Fibroblast of lung (primary cell): ENCODE results near the gene VSTM2B. TPM values are rescaled to one million over a fixed set of nuclear protein-coding genes. Genes with fewer than 3 reads are reported as not detected.

ENCODE experiments used
- DNase-seq, 2 donors: peaks; one replicate each; pipeline versions ENCODE4 v3.0.0 to v3.0.0-alpha.2; 2010; ENCODE audit warnings: low read depth in 2 of 2
- H2AFZ ChIP-seq: 2 replicates; pipeline ENCODE4 v1.5.1; 2012; ENCODE audit warnings: low read length, control low read depth, inconsistent platforms
- H3K27ac ChIP-seq: 2 replicates; pipeline ENCODE4 v1.5.1; 2011; ENCODE audit warnings: low read length, control low read depth; ENCODE audit not compliant: insufficient read depth
- H3K27me3 ChIP-seq: 2 replicates; pipeline ENCODE4 v1.5.1; 2011; ENCODE audit warnings: mild to moderate bottlenecking, low read length; ENCODE audit not compliant: control insufficient read depth, insufficient read depth
- H3K36me3 ChIP-seq: 2 replicates; pipeline ENCODE4 v1.5.1; 2011; ENCODE audit warnings: low read length; ENCODE audit not compliant: control insufficient read depth, insufficient read depth
- H3K4me1 ChIP-seq: 2 replicates; pipeline ENCODE4 v1.5.1; 2011; ENCODE audit warnings: low read length; ENCODE audit not compliant: control insufficient read depth, insufficient read depth; ENCODE audit errors: extremely low read depth
- H3K4me2 ChIP-seq: 2 replicates; pipeline ENCODE4 v1.5.1; 2011; ENCODE audit warnings: low read length, control low read depth; ENCODE audit not compliant: insufficient read depth; ENCODE audit errors: extremely low read depth
- H3K4me3 ChIP-seq, 4 experiments: fragments of 200-600 bp in 1 of 4; sonication (generic) in 1 of 4; replicated peaks in 1 of 4; 2 replicates each; pipeline ENCODE4 v1.5.1; 2011 to 2016; ENCODE audit warnings: low read length in 4 of 4, low read depth in 3 of 4, mild to moderate bottlenecking in 3 of 4, control low read depth in 2 of 4, inconsistent platforms in 1 of 4, mixed read lengths in 1 of 4; ENCODE audit not compliant: insufficient read depth in 1 of 4; ENCODE audit errors: control extremely low read depth in 1 of 4
- H3K79me2 ChIP-seq: 2 replicates; pipeline ENCODE4 v1.5.1; 2012; ENCODE audit warnings: mild to moderate bottlenecking, low read length, inconsistent platforms; ENCODE audit not compliant: control insufficient read depth, insufficient read depth
- H3K9ac ChIP-seq: 2 replicates; pipeline ENCODE4 v1.5.1; 2011; ENCODE audit warnings: mild to moderate bottlenecking, low read length, control low read depth; ENCODE audit not compliant: insufficient read depth
- H3K9me3 ChIP-seq: 2 replicates; pipeline ENCODE4 v1.5.1; 2012; ENCODE audit warnings: low read depth, low read length; ENCODE audit not compliant: control insufficient read depth, insufficient read depth
- H4K20me1 ChIP-seq: 2 replicates; pipeline ENCODE4 v1.5.1; 2011; ENCODE audit warnings: low read length; ENCODE audit not compliant: control insufficient read depth, insufficient read depth; ENCODE audit errors: extremely low read depth
- CTCF ChIP-seq, 2 donors: IDR thresholded peaks in 1 of 2; conservative IDR thresholded peaks in 1 of 2; 1 replicate in 1 of 2; 2 replicates in 1 of 2; pipeline ENCODE4 v1.5.1; 2011 to 2012; ENCODE audit warnings: low read length in 2 of 2, control low read depth in 1 of 2, inconsistent platforms in 1 of 2, low read depth in 1 of 2, mild to moderate bottlenecking in 1 of 2
- EZH2 ChIP-seq: IDR thresholded peaks from 2 replicates; pipeline ENCODE4 v1.5.1; 2012; ENCODE audit warnings: low read length, control low read depth, mild to moderate bottlenecking; ENCODE audit errors: missing control alignments
- polyA plus RNA-seq, 2 donors: library from polyadenylated mRNA; depleted of rRNA in 1 of 2; stranded (reverse) in 1 of 2; unstranded in 1 of 2; fragments of >200 nt; gene quantifications; 2 replicates each; pipeline ENCODE4 v1.2.1, GENCODE V29; 2011 to 2012; ENCODE audit warnings: missing spikeins in 1 of 2
- total RNA-seq: library from RNA; depleted of rRNA; stranded (reverse); fragments of >200 nt; gene quantifications from 2 replicates; pipeline ENCODE4 v1.2.1, GENCODE V29; 2014

VSTM2B gene
- total and polyA plus RNA-seq, 2 donors (not counting 1 experiment from before 2014, with no cell fraction given): not detected

- no peaks in the 10 kb centered on the region for H4K20me1 ChIP-seq
- H3K4me1 ChIP-seq: no peaks in the 10 kb centered on the region
- H3K9me3 ChIP-seq: no peaks in the 10 kb centered on the region
- no peaks in the 10 kb centered on the region for H3K36me3 ChIP-seq
- DNase-seq: no peak
- no peak overlapping the region for H3K4me2 ChIP-seq
- H3K9ac ChIP-seq: no peak overlapping the region
- H3K27me3 ChIP-seq: no peaks in the 10 kb centered on the region
- H3K4me3 ChIP-seq: no peak overlapping the region
- H3K79me2 ChIP-seq: no peaks in the 10 kb centered on the region
- H2AFZ ChIP-seq: no peak overlapping the region
- H3K27ac ChIP-seq: no peak overlapping the region
- no peak for TF ChIP-seq EZH2
- TF ChIP-seq CTCF (conservative IDR thresholded peaks at IDR 0.05 in 1 of 2, IDR thresholded peaks at IDR 0.05 in 1 of 2; ENCODE audit: low read depth in 1 of 2, low read length in 2 of 2): no peak
These were observed 42.5 kb downstream of the VSTM2B start for GRCh38 chr19:29568036-29569025.

DNA sequence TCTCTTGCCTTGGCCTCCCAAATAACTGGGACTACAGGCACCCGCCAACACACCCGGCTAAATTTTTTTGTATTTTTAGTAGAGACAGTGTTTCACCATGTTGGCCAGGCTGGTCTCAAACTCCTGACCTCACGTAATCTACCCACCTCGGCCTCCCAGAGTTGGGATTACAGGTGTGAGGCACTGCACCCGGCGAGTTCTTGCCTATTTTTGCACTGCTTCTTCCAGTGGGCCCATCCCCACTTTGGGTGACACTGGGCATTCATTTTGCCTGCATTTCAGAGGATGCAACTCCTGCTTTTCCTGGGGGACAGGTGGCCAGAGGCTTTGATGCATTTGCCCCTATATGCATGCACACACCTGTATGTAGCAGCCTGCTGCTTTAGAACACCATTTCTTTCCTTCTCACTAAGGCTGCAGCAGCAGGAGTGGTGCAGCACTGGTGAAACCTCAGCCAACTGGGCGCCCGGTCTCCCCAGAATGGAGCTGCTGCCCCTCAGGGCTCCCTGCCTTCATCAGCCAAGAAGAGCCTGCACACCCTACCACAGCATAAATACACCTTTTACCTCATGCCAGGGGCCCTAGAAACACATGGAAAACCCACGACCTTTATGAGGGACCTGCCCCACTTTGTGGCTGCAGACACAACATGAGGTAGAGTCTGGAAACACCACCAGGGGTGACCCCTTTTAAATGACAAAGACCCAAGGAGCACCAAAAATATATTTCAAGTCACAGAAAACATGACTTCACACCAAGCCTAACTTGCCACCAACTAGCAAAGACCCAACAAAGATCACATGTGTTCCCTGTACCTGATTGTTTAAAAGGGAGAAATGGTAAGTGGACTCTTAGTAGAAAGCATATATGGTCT is 43.5 kb downstream of the VSTM2B start:
- Histone ChIP-seq H3K36me3 (no peaks in the 10 kb centered on the region), H3K4me1 (no peaks in the 10 kb centered on the region), H3K27me3 (no peaks in the 10 kb centered on the region), H3K4me2 (no peak overlapping the region), H3K79me2 (no peaks in the 10 kb centered on the region), H2AFZ (no peak overlapping the region), H3K4me3 (no peak overlapping the region), H3K9me3 (no peaks in the 10 kb centered on the region), H4K20me1 (no peaks in the 10 kb centered on the region), H3K9ac (no peak overlapping the region), H3K27ac (no peak overlapping the region)
- TF ChIP-seq EZH2: no peak
- no peak for TF ChIP-seq CTCF (conservative IDR thresholded peaks at IDR 0.05 in 1 of 2, IDR thresholded peaks at IDR 0.05 in 1 of 2; ENCODE audit: low read depth in 1 of 2, low read length in 2 of 2)
- DNase-seq: no peak

- no peaks in the 10 kb centered on the region for H3K27me3 ChIP-seq
- H3K79me2 ChIP-seq: no peaks in the 10 kb centered on the region
These were observed 45.4 kb downstream of the VSTM2B start for GRCh38 chr19:29571181-29571580.

More at GRCh38 chr19:29571181-29571580, 45.4 kb downstream of the VSTM2B start:
- no peak overlapping the region for H3K4me3 ChIP-seq
- no peaks in the 10 kb centered on the region for H3K4me1 ChIP-seq
- TF ChIP-seq EZH2: no peak
- no peak for TF ChIP-seq CTCF (conservative IDR thresholded peaks at IDR 0.05 in 1 of 2, IDR thresholded peaks at IDR 0.05 in 1 of 2; ENCODE audit: low read depth in 1 of 2, low read length in 2 of 2)
- H4K20me1 ChIP-seq: no peaks in the 10 kb centered on the region
- H3K4me2 ChIP-seq: no peak overlapping the region
- H3K27ac ChIP-seq: no peak overlapping the region
- no peaks in the 10 kb centered on the region for H3K9me3 ChIP-seq
- DNase-seq: no peak
- H3K36me3 ChIP-seq: no peaks in the 10 kb centered on the region
- H3K9ac ChIP-seq: no peak overlapping the region
- no peak overlapping the region for H2AFZ ChIP-seq
